HepG2 (cell line): ENCODE measurements around the gene MBD3L3. TPM values are rescaled to one million over a fixed set of nuclear protein-coding genes. Genes with fewer than 3 reads are reported as not detected.
A peak's percentile ranks its signal among the peaks of the same experiment; 100 is the strongest.

Experiments
- ATF7 ChIP-seq, 2 experiments: fragments of 450-650 bp in 1 of 2; sonication (generic) in 1 of 2; formaldehyde crosslinking in 1 of 2; IDR thresholded peaks; 2 replicates each; pipeline versions ENCODE4 v1.4.0 to v1.6.1; 2016 to 2020; ENCODE audit warnings: antibody characterized with exemption in 1 of 2, mild to moderate bottlenecking in 1 of 2, missing genetic modification reagents in 1 of 2
- ATF7-NPFF ChIP-seq: sonication (generic); formaldehyde crosslinking; IDR thresholded peaks from 2 replicates; pipeline ENCODE4 v1.8.1; 2023; ENCODE audit warnings: mild to moderate bottlenecking, low read depth, missing genetic modification reagents, moderate library complexity
- CENPBD1 ChIP-seq: sonication (generic); formaldehyde crosslinking; IDR thresholded peaks from 2 replicates; pipeline ENCODE4 v1.8.0; 2022; ENCODE audit warnings: missing genetic modification reagents, low read depth, mild to moderate bottlenecking, borderline replicate concordance
- EEA1 ChIP-seq: sonication (generic); formaldehyde crosslinking; IDR thresholded peaks from 2 replicates; pipeline ENCODE4 v1.5.1; 2020; ENCODE audit warnings: mild to moderate bottlenecking, missing genetic modification reagents, borderline replicate concordance
- FOSL2 ChIP-seq: sonication (generic); formaldehyde crosslinking; IDR thresholded peaks from 2 replicates; pipeline ENCODE4 v1.4.0; 2020; ENCODE audit warnings: missing genetic modification reagents
- HMG20B ChIP-seq: conservative IDR thresholded peaks from 2 replicates; pipeline ENCODE4 v1.6.1; 2016; ENCODE audit warnings: missing genetic modification reagents, missing compliant biosample characterization
- KLF16 ChIP-seq, 2 experiments: sonication (generic) in 1 of 2; formaldehyde crosslinking in 1 of 2; IDR thresholded peaks; 2 replicates each; pipeline versions ENCODE4 v1.6.1 to v1.8.0; 2016 to 2023; ENCODE audit warnings: missing genetic modification reagents in 2 of 2, missing compliant biosample characterization in 1 of 2
- MEIS2 ChIP-seq: sonication (generic); formaldehyde crosslinking; IDR thresholded peaks from 2 replicates; pipeline ENCODE4 v1.9.0; 2021; ENCODE audit warnings: mild to moderate bottlenecking, missing genetic modification reagents
- STAT5B ChIP-seq: sonication (generic); formaldehyde crosslinking; IDR thresholded peaks from 2 replicates; pipeline ENCODE4 v1.4.0; 2020; ENCODE audit warnings: missing genetic modification reagents
- TSC22D2 ChIP-seq: sonication (generic); formaldehyde crosslinking; IDR thresholded peaks from 2 replicates; pipeline ENCODE4 v1.5.1; 2020; ENCODE audit warnings: missing genetic modification reagents, mild to moderate bottlenecking, borderline replicate concordance
- ZMYM4 ChIP-seq: sonication (generic); formaldehyde crosslinking; IDR thresholded peaks from 2 replicates; pipeline ENCODE4 v1.8.1; 2023; ENCODE audit warnings: mild to moderate bottlenecking, missing genetic modification reagents
- ZNF232 ChIP-seq: sonication (generic); formaldehyde crosslinking; IDR thresholded peaks from 2 replicates; pipeline ENCODE4 v1.4.0; 2020; ENCODE audit warnings: missing genetic modification reagents, borderline replicate concordance
- ZNF234 ChIP-seq: sonication (generic); formaldehyde crosslinking; conservative IDR thresholded peaks from 2 replicates; pipeline ENCODE4 v1.5.1; 2020; ENCODE audit warnings: mild to moderate bottlenecking, missing genetic modification reagents
- ZNF3 ChIP-seq: IDR thresholded peaks from 2 replicates; pipeline ENCODE4 v1.7.0; 2017; ENCODE audit warnings: inconsistent platforms
- ZNF468 ChIP-seq: sonication (generic); formaldehyde crosslinking; IDR thresholded peaks from 2 replicates; pipeline ENCODE4 v1.8.0; 2022; ENCODE audit warnings: mild to moderate bottlenecking, moderate library complexity, missing genetic modification reagents
- ZNF782 ChIP-seq: sonication (generic); formaldehyde crosslinking; IDR thresholded peaks from 2 replicates; pipeline ENCODE4 v1.4.0; 2020; ENCODE audit warnings: missing genetic modification reagents, mild to moderate bottlenecking, borderline replicate concordance
- polyA plus RNA-seq, 8 experiments: library from polyadenylated mRNA; depleted of rRNA in 3 of 8; stranded (reverse) in 7 of 8; unstranded in 1 of 8; fragments of >200 nt; fragmentation: Illumina TruSeq in 4 of 8; extraction: Trizol in 4 of 8; gene quantifications; 2 replicates each; pipeline versions ENCODE4 v1.2.1 to v1.2.3, GENCODE V29; 2011 to 2016; ENCODE audit warnings: low read depth in 4 of 8, missing spikeins in 1 of 8, mixed read lengths in 1 of 8; ENCODE audit not compliant: insufficient read depth in 1 of 8
- total RNA-seq, 5 experiments: library from RNA; depleted of rRNA; stranded (reverse); fragments of >200 nt; fragmentation: Illumina TruSeq; extraction: Trizol; gene quantifications; 2 replicates each; pipeline ENCODE4 v1.2.3, GENCODE V29; 2016; ENCODE audit warnings: low read depth in 1 of 5
- TF ChIP-seq, protein P1 (sequence below): sonication (generic); formaldehyde crosslinking; IDR thresholded peaks from 2 replicates; pipeline ENCODE4 v1.5.0; 2020; ENCODE audit warnings: mild to moderate bottlenecking, low read depth, missing genetic modification reagents, borderline replicate concordance
- TF ChIP-seq, protein P2 (sequence below), 2 experiments: fragments of 450-650 bp in 1 of 2; sonication (generic) in 1 of 2; formaldehyde crosslinking in 1 of 2; IDR thresholded peaks; 2 replicates each; pipeline versions ENCODE4 v1.6.1 to v1.8.0; 2016 to 2022; ENCODE audit warnings: antibody characterized with exemption in 1 of 2, mild to moderate bottlenecking in 1 of 2, missing genetic modification reagents in 1 of 2

The MBD3L3 gene
- total and polyA plus RNA-seq, 2 of the 13 experiments (the other 11 are each of a cell fraction or from before 2014, with no cell fraction given), result not detected

DNA sequence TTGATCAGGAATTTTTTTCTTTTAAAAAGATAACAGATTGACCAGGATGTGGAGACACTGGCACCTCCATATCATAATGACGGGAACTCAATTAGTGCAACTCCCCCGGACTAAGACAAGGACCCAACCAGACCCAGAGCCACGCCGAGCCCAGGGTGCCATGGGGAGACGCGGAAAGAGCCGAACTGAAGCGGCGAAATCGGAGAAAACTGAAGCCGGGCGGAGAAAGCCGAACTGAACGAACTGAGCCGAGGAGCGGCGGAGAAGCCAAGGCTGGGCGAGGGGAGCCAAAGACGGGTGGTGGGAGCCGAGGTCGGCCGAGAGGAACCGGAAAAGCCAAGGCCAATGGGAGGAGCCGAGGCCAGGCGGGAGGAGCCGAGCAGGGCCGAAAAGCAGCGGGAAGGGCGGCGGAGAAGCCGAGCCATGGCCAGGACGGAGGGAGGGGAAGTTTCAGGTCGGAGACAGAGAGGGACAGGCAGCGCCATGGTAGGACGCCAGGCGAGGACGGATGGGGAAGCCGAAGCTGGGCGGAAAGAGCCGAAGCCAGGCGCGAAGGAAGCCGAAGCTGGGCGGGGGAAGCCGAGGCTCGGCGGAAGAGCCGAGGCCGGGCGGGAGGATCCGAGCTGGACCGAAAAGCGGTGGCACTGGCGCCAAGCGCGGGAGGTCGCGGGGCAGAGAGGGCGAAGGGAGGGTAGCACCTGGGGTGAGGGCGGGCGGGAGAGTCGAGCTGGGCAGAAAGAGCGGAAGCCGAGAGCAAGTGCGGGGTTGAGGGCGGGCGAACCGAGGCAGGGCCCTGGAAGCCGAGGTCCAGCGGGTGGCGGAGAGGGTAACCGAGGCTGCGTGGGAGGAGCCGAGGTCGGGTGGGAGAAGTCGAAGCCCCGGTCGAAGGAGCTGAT is 40.5 kb upstream of the MBD3L3 start (continued):
- TF ChIP-seq FOSL2 (CRISPR knock-in tag) (peak; percentile 20; the same call in 1 of the 2 replicates), ATF7 (IDR thresholded peaks at IDR 0.05) (no peak), ATF7 (CRISPR knock-in tag; IDR thresholded peaks at IDR 0.05) (no peak), ZNF3 (CRISPR knock-in tag) (no peak), ZNF782 (CRISPR knock-in tag) (no peak; the same call in 1 of the 2 replicates), ZNF234 (no peak), KLF16 (CRISPR knock-in tag; IDR thresholded peaks at IDR 0.05) (peak in 1 of 2 experiments; percentile 43; a peak in 1 of 4 replicates), CENPBD1 (CRISPR knock-in tag) (no peak), TSC22D2 (CRISPR knock-in tag) (no peak), ZNF468 (CRISPR knock-in tag) (no peak), MEIS2 (CRISPR knock-in tag) (no peak), STAT5B (CRISPR knock-in tag) (no peak), ATF7-NPFF (CRISPR knock-in tag) (0 out of 2 replicates have a peak, but pooled peaks have one; percentile 24), EEA1 (CRISPR knock-in tag) (0 out of 2 replicates have a peak, but pooled peaks have one; percentile 26), ZMYM4 (CRISPR knock-in tag) (0 out of 2 replicates have a peak, but pooled peaks have one; percentile 22), HMG20B (CRISPR knock-in tag) (no peak), ZNF232 (CRISPR knock-in tag) (no peak)
- TF ChIP-seq, protein P1, sequence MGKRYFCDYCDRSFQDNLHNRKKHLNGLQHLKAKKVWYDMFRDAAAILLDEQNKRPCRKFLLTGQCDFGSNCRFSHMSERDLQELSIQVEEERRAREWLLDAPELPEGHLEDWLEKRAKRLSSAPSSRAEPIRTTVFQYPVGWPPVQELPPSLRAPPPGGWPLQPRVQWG (CRISPR knock-in tag), result no peak
- TF ChIP-seq, protein P2, sequence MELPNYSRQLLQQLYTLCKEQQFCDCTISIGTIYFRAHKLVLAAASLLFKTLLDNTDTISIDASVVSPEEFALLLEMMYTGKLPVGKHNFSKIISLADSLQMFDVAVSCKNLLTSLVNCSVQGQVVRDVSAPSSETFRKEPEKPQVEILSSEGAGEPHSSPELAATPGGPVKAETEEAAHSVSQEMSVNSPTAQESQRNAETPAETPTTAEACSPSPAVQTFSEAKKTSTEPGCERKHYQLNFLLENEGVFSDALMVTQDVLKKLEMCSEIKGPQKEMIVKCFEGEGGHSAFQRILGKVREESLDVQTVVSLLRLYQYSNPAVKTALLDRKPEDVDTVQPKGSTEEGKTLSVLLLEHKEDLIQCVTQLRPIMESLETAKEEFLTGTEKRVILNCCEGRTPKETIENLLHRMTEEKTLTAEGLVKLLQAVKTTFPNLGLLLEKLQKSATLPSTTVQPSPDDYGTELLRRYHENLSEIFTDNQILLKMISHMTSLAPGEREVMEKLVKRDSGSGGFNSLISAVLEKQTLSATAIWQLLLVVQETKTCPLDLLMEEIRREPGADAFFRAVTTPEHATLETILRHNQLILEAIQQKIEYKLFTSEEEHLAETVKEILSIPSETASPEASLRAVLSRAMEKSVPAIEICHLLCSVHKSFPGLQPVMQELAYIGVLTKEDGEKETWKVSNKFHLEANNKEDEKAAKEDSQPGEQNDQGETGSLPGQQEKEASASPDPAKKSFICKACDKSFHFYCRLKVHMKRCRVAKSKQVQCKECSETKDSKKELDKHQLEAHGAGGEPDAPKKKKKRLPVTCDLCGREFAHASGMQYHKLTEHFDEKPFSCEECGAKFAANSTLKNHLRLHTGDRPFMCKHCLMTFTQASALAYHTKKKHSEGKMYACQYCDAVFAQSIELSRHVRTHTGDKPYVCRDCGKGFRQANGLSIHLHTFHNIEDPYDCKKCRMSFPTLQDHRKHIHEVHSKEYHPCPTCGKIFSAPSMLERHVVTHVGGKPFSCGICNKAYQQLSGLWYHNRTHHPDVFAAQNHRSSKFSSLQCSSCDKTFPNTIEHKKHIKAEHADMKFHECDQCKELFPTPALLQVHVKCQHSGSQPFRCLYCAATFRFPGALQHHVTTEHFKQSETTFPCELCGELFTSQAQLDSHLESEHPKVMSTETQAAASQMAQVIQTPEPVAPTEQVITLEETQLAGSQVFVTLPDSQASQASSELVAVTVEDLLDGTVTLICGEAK (IDR thresholded peaks at IDR 0.05), result no peak
- TF ChIP-seq, protein P2 (CRISPR knock-in tag; IDR thresholded peaks at IDR 0.05), result no peak
